Keratinocyte (primary cell): ENCODE data around the gene CDYL2.

ENCODE experiments used
- EZH2 ChIP-seq: IDR thresholded peaks from one replicate; pipeline ENCODE4 v1.6.1; 2012; ENCODE audit warnings: inconsistent platforms, mild to moderate bottlenecking, low read length, moderate library complexity
- TF ChIP-seq, protein P1 (sequence below), 3 experiments: IDR thresholded peaks in 1 of 3; conservative IDR thresholded peaks in 1 of 3; optimal IDR thresholded peaks in 1 of 3; 2 replicates in 2 of 3; 3 replicates in 1 of 3; pipeline versions ENCODE3 to v1.5.1; 2011; ENCODE audit warnings: low read length in 3 of 3, mild to moderate bottlenecking in 3 of 3, moderate library complexity in 2 of 3, control low read depth in 1 of 3, inconsistent platforms in 1 of 3; ENCODE audit not compliant: insufficient read depth in 2 of 3; ENCODE audit errors: extremely low read depth in 1 of 3

- TF ChIP-seq, protein P1, sequence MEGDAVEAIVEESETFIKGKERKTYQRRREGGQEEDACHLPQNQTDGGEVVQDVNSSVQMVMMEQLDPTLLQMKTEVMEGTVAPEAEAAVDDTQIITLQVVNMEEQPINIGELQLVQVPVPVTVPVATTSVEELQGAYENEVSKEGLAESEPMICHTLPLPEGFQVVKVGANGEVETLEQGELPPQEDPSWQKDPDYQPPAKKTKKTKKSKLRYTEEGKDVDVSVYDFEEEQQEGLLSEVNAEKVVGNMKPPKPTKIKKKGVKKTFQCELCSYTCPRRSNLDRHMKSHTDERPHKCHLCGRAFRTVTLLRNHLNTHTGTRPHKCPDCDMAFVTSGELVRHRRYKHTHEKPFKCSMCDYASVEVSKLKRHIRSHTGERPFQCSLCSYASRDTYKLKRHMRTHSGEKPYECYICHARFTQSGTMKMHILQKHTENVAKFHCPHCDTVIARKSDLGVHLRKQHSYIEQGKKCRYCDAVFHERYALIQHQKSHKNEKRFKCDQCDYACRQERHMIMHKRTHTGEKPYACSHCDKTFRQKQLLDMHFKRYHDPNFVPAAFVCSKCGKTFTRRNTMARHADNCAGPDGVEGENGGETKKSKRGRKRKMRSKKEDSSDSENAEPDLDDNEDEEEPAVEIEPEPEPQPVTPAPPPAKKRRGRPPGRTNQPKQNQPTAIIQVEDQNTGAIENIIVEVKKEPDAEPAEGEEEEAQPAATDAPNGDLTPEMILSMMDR (optimal IDR thresholded peaks at IDR 0.05 in 1 of 3, IDR thresholded peaks at IDR 0.05 in 1 of 3, conservative IDR thresholded peaks at IDR 0.05 in 1 of 3; ENCODE audit: extremely low read depth in 1 of 3, insufficient read depth in 2 of 3, low read length in 3 of 3): no peak
- TF ChIP-seq EZH2: no peak
Measured at GRCh38 chr16:80665356-80665755, 139.0 kb downstream of the CDYL2 start.
